Femur (tissue), 1 donor: ENCODE measurements around the gene MIP.
"Not testable (repeated sequence)": the region's sequence is repeated elsewhere in the genome, so short reads cannot be mapped to it uniquely, and the experiment has no call there.

ENCODE experiments used
- DNase-seq: peaks from one replicate; pipeline ENCODE4 v3.0.0-alpha.2; 2017

The MIP gene

DNA sequence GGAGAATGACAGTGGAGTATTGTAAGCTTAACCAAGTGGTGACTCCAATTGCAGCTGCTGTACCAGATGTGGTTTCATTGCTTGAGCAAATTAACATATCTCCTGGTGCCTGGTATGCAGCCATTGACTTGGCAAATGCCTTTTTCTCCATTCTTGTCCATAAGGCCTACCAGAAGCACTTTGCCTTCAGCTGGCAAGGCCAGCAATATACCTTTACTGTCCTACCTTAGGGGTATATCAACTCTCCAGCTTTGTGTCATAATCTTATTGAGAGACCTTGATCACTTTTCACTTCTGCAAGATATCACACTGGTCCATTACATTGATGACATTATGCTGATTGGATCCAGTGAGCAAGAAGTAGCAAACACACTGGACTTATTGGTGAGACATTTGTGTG is 52.8 kb downstream of the MIP start:
- DNase-seq, result not testable (repeated sequence)

- not testable (repeated sequence) for DNase-seq
Measured at GRCh38 chr12:56401125-56401524, 53.3 kb downstream of the MIP start.
